ENCODE results near the gene GPR82. TPM values are rescaled to one million over a fixed set of nuclear protein-coding genes. Genes with fewer than 3 reads are reported as not detected.
A peak's percentile ranks its signal among the peaks of the same experiment; 100 is the strongest.

The GPR82 gene
- total RNA-seq, 1 donor from 2014 or later, result 0.65 TPM

- Histone ChIP-seq H3K4me3 (no peak overlapping the region), H3K36me3 (no peaks in the 10 kb centered on the region), H3K9me3 (no peaks in the 10 kb centered on the region), H3K27ac (no peak overlapping the region), H3K4me1 (peaks cover 3% of the 10 kb centered on the region), H3K27me3 (ENCODE audit: low read depth) (no peaks in the 10 kb centered on the region)
- intact Hi-C loops (cut with DNase I), result no loop called here
- DNase-seq, result no peak
- TF ChIP-seq CTCF (IDR thresholded peaks at IDR 0.05), result no peak
- ATAC-seq, result no peak
Observed at GRCh38 chrX:41693024-41693423, 31.0 kb upstream of the GPR82 start.

- ATAC-seq (no peak), DNase-seq (no peak)
- no peak for TF ChIP-seq CTCF (IDR thresholded peaks at IDR 0.05)
- H3K4me3 ChIP-seq, result no peak overlapping the region
- H3K4me1 ChIP-seq, result peaks cover 3% of the 10 kb centered on the region
- intact Hi-C loops (cut with DNase I), result no loop called here
- H3K27ac ChIP-seq, result no peak overlapping the region
- H3K36me3 ChIP-seq, result no peaks in the 10 kb centered on the region
- H3K9me3 ChIP-seq, result no peaks in the 10 kb centered on the region
- H3K27me3 ChIP-seq (ENCODE audit: low read depth), result no peaks in the 10 kb centered on the region
Observed at GRCh38 chrX:41695426-41695825, 28.6 kb upstream of the GPR82 start.

- no peaks in the 10 kb centered on the region for H3K36me3 ChIP-seq
- ATAC-seq (no peak), DNase-seq (no peak)
- H3K27me3 ChIP-seq (ENCODE audit: low read depth), result no peaks in the 10 kb centered on the region
- intact Hi-C loops (cut with DNase I), result no loop called here
- no peak for TF ChIP-seq CTCF (IDR thresholded peaks at IDR 0.05)
- H3K4me3 ChIP-seq, result no peak overlapping the region
- no peaks in the 10 kb centered on the region for H3K9me3 ChIP-seq
- H3K4me1 ChIP-seq, result peaks cover 9% of the 10 kb centered on the region
- H3K27ac ChIP-seq, result no peak overlapping the region
Observed at GRCh38 chrX:41703574-41704029, 20.4 kb upstream of the GPR82 start.

- no peaks in the 10 kb centered on the region for H3K36me3 ChIP-seq
- DNase-seq (no peak), ATAC-seq (no peak)
- H3K27ac ChIP-seq, result peak overlapping the region; percentile 11
- H3K27me3 ChIP-seq (ENCODE audit: low read depth), result no peaks in the 10 kb centered on the region
- H3K4me1 ChIP-seq, result peaks cover 9% of the 10 kb centered on the region
- no peaks in the 10 kb centered on the region for H3K9me3 ChIP-seq
- no peak for TF ChIP-seq CTCF (IDR thresholded peaks at IDR 0.05)
- intact Hi-C loops (cut with DNase I), result no loop called here
- no peak overlapping the region for H3K4me3 ChIP-seq
Observed at GRCh38 chrX:41705042-41705441, 18.9 kb upstream of the GPR82 start.

- no peak overlapping the region for H3K27ac ChIP-seq
- no peaks in the 10 kb centered on the region for H3K36me3 ChIP-seq
- no peak overlapping the region for H3K4me3 ChIP-seq
- TF ChIP-seq CTCF (IDR thresholded peaks at IDR 0.05), result no peak
- intact Hi-C loops (cut with DNase I), result no loop called here
- DNase-seq, result no peak
- no peaks in the 10 kb centered on the region for H3K9me3 ChIP-seq
- ATAC-seq, result peak; percentile 44 to 76
- H3K4me1 ChIP-seq, result peaks cover 9% of the 10 kb centered on the region
- no peaks in the 10 kb centered on the region for H3K27me3 ChIP-seq (ENCODE audit: low read depth)
Observed at GRCh38 chrX:41705680-41706374, 18.2 kb upstream of the GPR82 start.
